GM21786 (cell line): ENCODE results near the gene RNMT.

ENCODE experiments used
- ATAC-seq: cut with Tn5 transposase; IDR thresholded peaks from one replicate; pipeline ENCODE4 v1.9.1; 2021; ENCODE audit not compliant: unreplicated experiment

Gene RNMT

DNA sequence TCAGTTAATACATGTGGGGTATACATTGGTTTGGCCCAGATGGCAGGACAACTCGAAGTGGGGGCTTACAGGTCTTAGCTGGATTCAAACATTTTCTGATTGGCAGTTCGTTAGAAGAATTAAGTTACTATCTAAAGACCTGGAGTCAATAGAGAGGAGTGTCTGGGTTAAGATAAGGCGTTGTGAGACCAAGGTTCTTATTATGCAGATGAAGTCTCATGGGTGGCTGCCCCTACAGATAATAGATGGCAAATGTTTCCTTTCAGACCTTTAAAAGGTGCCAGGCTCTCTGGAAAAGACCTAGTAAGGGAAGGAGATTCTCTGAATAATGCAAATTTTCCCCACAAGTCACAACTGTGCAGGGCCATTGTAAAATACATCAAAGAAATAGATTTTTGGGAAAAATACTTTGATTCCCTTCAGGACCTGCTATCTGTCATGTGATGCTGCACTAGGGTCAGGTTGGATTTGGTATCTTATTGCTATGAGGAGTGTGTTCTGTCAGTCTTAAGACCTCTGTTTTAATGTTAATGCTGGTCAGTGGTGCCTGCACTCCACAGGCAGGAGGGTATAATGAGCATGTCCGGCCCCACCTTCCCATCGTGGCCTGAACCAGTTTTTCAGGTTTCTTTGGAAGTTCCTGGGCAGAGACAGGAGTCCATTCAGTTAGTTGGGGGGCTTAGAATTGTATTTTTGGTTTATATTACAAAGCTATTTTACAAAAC lies 83.2 kb downstream of the RNMT start:
- ATAC-seq: no peak

DNA sequence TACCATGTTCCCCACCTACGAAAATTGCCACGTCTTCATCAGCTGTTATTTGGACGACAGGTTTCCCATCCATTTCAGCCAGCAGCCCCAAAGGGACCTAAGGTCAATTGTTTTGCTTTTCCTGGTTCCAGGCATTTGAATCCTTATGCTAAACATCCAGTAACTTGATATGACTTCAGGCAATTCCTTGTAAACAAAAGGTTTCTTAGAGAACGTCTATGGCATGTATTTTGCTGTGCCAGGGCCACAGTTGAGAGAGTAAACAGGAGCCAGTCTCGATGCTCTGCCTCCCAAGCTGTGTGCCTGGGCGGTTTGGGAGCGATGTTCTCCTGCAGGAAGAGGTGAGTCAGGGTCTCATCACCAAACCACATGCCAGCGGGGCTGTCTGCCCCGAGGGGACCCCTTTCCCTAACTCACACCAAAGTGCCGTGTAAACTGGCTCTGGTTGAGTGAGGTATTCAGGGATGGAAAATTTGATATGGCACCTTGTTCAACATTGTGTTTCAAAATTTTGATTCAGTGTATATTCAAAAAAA lies 84.5 kb downstream of the RNMT start:
- no peak for ATAC-seq

DNA sequence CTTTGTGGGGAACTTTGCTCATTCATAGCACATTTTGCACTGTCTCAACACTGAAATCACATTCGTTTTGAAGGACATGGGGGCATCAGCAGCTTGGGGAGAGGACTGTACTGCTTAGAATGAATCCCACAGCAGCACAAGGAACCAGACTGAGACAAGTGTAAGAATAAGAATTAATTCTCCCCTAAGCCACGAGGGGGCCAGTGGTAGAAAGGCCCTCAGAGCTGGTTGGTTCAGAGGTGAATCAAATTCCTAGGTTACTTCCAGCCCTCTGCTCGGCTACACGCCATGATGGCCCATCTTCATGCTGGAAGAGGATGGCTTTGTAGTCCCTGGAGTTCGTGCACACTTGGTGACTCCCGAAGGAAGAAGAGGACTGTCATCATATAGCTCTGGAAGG lies 85.5 kb downstream of the RNMT start:
- ATAC-seq: no peak

DNA sequence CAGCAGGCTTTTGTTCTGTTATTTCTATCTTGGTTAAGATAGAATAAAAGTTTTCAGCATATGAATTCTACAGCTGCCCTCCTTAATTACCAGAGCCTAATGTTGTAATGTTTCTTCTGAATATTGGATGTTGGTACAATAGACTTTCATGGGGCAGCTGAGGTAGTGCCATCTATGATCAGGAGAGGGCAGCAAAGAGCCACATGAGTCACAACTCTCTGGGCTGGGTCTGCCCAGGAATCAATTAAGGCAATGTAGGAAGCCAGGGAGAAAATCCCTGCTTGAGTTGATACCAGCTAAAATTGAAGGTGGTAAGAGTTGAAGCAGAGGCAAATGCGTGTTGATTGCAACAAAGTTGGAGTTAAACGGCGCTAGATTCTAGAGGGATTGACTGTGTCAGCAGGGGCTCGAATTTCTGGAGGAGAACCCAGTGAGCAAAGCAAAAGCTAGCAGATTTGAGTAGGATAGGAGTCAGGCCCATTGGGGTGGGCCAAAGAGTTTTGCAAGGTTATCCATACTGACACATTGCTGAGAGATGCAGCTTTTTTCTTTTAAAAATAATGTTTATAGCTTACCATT lies 86.9 kb downstream of the RNMT start:
- peak; percentile 75 for ATAC-seq
